Renal cortex interstitium (tissue), 11 donors: Measurements from ENCODE around the gene SARDH. TPM values are rescaled to one million over a fixed set of nuclear protein-coding genes. Genes with fewer than 3 reads are reported as not detected.
"Not testable (repeated sequence)": the region's sequence is repeated elsewhere in the genome, so short reads cannot be mapped to it uniquely, and the experiment has no call there.

Experiments used
- DNase-seq, 11 donors: peaks; one replicate each; pipeline ENCODE4 v3.0.0-alpha.2; 2013; ENCODE audit warnings: low read depth in 9 of 11, low spot score in 4 of 11; ENCODE audit errors: extremely low read depth in 1 of 11
- polyA plus RNA-seq, 3 donors: library from polyadenylated mRNA; unstranded; fragments of 120-200 nt; gene quantifications; one replicate each; pipeline ENCODE4 v1.2.1, GENCODE V29; 2013; ENCODE audit not compliant: insufficient read length in 3 of 3

SARDH gene
- polyA plus RNA-seq, 3 donors, result 7.6 to 13.3 (median 12.3) TPM

DNA sequence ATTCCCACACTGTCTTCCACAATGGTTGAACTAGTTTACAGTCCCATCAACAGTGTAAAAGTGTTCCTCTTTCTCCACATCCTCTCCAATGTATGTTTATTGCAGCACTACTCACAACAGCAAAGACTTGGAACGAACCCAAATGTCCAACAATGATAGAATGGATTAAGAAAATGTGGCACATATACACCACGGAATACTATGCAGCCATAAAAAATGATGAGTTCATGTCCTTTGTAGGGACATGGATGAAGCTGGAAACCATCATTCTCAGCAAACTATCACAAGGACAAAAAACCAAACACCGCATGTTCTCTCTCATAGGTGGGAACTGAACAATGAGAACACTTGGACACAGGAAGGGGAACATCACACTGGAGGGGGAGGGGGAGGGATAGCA lies 28.1 kb upstream of the SARDH start:
- DNase-seq, result not testable (repeated sequence)

DNA sequence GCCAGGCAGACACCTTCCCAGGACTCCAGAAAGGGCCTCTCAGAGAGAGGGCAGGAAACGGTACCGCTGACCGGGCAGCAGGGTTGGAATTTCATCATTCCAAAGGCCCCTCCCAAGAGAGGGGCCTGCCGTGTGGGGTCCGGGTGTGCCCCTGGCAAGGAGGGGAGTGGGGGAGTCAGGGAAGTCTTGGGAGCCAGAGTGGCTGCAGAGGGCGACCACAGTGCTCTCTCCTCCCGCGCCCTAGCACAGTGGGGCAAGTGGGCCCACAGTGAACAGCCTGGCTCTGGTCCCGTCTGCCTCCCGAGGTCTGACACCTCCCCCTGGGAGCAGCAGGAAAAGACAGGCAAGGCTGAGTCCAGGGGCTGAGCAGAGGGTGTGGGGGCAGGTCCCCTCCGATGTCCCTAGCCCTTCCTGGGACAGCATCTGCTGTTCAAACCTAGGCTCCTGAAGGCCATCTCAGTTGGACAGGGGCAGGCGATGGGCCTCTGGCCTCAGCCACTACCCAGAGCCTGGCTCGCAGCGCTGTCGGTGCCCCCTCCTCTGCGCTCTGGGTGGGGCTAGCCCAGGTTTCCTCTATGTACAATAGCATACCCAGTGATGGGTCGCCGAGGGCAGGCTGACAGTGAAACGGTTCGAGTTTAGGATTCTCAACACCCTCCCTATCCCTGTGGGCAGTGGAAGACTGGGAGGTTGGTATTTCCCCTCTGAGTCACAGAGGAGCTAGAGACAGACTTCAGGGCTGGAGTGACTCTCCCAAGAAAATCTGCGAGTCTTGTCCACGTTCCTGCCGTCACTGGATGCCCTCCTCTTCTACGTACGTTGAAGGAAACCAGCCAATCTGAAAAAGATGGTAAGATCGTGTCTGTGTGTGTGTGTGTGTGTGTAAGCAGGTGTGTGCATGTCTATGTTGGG lies 25.4 kb upstream of the SARDH start:
- no peak for DNase-seq

DNA sequence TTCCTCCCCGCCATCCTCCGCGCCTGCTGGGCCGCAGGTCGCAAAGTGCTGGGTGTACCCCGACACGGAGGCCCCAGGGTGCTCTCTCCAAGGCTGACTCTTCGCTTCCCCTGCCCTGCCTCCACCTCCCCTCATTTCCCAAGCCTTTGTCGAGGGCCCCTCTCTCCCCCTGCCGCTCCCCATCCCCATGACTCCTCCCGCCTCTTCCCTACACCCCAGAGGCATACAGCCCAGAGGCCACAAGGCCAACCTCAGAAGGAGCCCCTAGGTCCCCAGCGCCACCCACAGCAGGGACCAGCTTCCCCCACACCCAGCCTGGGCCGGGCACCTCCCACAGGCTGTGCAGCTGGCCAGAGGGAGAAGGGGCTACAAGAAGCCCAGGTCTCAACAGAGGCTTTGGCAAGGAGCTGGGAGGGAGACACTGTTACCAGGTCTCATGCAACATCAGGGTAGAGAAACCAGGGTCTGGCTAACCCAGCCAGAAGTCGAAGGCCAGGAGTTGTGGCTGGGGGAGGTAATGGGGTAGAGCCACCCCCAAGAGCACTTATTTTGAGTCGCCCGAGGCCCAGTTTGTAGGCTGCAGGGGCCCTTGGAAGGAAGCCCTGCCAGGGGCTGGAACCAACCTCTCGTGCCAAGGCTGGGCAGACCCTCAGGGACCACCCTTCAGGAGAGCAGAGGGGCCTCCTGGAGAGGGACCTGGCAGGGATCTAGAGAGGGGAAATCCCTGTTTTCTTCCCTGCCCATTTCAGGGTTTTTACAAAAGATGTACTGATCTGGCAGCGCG lies 24.5 kb upstream of the SARDH start:
- no peak for DNase-seq

DNA sequence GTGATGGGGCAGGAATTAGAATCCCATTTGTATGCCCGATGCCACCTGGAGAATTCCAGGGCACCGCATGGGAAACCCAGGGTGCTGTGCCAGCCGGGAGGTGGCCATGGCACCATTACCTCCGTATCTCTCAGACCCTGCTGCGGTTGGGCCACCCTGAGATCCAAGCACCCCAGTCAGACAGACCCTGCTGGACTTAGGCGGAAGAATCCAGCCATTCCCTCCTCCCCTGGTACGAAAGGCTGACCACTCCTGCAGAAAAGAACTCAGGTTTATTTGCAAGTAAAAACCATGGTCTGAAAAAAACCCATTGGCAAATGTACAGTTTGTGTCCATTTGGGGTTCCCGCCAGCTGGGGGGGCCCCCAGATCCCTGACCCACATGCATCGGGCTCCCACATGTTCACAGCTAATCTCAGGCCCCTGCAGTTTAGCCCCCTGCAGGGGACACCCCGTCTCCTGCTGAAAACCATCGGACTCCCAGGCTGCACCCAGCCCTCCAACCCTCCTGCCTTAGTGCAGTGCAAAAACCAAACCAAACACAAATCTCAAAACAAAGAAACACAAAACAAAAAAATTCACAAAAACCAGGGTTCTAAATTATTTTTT lies 23.6 kb upstream of the SARDH start:
- no peak for DNase-seq

DNA sequence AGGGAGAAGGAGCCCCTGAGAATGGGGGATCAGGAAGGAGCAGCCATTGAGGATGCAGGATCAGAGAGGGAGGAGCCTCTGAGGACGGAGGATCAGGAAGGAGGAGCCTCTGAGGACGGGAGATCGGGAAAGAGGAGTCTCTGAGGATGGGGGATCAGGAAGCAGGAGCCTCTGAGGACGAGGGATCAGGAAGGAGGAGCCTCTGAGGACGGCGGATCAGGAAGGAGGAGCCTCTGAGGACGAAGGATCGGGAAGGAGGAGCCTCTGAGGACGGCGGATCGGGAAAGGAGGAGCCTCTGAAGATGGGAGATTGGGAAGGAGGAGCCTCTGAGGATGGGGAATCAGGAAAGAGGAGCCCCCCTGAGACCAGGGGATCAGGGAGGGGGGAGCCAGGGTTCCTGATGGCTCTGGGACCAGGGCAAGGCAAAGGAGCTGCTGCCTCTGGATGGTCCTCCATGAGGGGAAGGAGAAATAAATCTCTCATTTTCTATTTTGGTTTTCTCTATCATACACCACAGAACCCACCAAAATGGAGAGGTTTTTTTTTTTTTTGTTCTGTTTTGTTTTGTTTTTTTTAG lies 22.6 kb upstream of the SARDH start:
- no peak for DNase-seq

DNA sequence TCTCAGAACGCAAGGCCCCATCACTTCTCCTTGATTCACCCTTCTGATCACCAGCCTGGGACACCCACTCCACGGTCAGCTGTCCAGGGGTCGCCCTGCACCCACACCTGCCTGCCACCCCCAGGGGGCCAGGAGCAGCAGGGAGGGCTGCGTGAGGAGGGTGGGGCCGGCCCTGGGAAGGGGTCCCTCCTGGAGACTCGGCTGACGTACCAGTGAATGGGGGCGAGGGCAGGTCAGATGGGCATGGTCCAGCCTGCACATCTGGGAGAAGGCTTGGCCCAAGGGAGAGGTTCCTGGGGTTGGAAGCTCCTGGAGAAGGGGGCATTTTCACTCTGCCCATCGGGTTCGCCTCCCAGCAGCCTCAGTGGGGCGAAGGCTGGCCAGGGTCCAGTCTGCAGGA lies 21.8 kb upstream of the SARDH start:
- no peak for DNase-seq

DNA sequence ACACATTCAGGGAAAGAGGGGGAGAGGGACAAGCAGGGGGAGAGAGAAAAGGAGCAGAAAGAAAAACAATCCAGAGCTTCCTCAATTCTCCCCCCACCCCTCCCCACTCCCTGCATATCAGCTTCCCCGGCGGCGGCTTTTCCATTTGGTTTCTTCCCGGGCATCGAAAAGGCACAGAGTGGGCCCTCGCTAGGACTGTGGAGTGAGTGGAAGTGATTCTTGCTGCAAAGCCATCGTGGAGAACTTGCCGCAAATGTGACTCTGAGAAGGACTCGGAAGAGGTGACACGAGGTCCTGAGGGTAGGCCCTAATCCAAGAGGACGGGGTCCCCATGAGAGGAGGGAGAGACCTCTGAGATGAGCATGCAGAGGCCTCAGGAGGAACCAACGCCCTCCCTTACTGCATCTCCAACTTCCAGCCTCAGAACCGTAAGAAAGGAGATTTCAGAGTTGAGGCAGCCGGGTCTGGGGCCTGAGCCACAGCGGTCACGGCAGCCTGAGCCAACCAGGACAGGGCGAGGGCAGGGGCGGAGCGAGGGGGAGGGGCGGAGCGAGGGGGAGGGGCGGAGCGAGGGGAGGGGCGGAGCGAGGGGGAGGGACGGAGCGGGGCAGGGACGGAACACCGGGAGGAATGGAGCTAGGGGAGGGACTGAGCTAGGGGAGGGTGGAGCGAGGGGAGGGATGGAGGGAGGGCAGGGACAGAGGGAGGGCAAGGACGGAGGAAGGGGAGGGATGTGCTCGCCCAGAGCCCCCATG lies 21.2 kb upstream of the SARDH start:
- DNase-seq, result no peak

DNA sequence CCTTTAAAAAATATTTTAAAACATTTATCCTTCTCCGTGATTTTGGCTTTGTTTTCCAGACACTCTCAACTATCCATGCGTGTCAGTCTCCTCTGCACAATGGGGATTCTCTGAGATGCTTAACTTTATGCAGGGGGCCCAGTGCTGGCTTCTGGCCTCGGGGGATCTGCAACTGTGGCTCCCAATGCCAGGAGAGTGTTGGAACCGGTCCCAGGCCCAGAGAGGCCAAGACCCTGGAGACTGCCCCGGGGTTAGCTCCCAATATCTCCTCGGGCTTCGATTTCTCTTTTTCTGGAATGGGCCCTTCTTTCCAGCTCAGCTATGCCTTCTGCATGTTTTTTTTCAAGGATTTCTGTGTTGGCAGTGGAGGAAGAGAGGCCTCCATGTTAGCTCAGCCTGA lies 20.1 kb upstream of the SARDH start:
- no peak for DNase-seq

DNA sequence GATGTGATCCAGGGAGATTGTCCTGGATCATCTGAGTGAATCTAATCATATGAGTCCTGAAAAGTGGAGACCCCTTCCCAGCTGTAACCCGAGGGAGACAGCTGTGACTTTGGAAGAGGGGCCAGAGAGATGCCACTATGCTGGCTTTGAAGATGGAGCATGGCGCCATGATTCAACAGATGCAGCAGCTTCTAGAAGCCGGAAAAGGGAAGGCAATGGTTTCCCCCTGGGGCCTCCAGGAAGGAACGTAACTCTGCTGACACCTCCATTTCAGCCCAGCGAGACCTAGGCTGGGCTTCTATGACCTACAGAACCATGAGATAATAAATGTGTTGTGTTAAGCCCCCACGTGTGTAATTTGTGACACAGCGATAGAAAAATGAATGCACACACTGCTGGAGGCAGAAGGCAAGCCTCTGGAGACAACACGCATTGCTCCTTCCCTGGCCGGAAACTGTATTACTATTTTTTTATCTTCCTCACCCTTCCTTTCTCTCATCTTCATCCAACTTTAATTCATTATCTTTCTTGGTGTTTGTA lies 16.6 kb upstream of the SARDH start:
- DNase-seq, result no peak

DNA sequence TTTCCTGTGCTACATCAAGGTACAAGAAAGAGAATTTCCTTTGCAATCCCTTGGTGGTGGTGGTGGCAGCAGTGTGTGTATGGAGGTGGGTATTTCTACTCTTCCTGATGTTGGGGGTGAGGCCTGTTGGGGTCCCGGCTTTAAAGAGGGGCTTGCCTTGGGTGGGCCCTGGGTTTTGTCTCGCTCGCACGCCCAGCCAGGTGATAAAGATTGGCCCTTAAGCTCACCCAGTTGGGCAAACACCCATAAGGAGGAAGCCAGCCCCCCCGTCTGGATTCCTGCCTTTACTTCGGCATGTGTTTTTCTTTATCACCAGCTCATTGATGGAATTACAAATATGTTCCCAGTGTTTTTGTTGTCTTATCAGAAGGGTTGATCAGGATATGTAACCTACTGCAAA lies 16.0 kb upstream of the SARDH start:
- no peak for DNase-seq

DNA sequence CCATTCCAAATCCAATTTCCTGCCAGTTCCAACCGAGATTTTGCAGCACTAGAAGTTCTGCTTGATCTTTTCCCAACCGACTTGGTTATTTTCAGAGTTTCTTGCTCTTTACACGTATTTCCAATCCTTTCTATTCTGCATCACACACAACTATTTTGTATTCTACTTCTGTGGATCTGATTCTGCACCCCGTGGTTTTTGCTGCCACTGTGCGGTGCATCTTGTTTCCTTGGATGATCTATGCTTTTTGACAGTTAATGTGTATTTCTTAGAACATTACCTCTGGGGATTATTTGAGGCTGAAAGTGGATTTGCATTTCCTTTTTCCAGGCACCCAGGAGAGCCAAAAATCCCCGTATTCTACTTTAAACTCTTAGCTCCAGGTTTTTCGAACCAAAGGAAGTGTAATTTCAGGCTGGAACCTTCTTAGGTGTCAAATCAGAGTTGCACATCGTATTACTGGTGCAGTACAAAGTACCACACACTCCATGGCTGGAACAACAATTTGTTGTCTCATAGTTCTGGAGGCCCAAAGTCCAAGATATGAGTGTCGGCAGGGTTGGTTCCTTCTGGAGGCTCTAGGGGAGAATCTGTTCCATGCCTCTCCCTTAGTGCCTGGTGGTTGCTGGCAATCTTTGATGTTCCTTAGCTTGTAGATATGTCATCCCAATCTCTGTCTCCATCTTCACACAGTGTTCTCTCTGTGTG lies 14.7 kb upstream of the SARDH start:
- no peak for DNase-seq

DNA sequence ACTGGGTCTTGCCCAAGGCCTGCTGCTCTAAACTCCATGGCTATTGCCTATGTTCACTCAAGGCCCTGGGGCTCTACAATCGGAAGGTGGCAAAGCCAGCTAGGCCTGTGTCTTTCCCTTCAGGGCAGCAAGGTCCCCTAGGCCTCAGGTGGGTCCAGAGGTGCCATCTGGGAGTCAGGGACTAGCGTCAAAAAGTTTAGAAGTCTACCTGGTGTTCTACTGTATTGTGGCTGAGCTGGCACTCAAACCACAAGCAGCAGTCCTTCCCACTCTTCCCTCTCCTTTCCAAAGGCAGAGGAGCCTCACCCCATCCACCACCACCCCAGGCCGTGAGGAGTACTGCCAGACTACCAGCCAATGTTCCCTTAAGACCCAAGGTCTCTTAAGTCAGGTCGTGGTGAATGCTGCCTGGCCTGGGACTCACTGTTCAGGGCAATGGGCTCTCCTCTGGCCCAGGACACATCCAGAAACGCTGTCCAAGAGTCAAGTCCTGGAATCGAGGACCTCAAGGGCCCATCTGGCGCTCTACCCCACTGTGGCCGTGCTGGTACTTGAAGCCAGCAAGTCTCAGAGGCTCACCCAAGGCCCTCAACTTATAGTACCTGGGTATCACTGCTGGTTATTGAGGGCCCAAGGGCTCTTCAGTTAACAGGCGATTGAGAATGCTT lies 13.0 kb upstream of the SARDH start:
- DNase-seq, result no peak

DNA sequence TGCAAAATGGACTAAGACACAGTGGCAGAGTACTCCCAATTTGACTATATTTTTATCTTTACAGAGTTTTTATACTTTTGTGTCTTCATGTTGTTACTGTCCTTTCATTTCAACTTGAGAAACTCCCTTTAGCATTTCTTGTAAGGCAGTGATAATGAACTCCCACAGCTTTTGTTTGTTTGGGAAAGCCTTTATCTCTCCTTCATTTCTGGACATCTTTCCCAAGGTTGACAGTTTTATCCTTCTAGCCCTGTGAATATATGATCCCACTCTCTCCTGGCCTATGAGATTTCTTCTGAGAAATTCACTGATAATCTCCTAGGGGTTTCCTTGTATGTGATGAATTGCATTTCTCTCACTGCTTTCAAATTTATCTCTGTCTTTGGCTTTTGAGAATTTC lies 9.2 kb upstream of the SARDH start:
- no peak for DNase-seq

DNA sequence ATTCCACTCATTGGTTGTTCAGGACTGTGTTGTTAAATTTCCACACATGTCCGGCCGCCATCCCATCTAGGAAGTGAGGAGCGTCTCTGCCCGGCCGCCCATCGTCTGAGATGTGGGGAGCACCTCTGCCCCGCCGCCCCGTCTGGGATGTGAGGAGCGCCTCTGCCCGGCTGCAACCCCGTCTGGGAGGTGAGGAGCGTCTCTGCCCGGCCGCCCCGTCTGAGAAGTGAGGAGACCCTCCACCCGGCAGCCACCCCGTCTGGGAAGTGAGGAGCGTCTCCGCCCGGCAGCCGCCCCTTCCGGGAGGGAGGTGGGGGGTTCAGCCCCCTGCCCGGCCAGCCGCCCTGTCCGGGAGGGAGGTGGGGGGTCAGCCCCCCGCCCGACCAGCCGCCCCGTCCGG lies 6.4 kb upstream of the SARDH start:
- not testable (repeated sequence) for DNase-seq

DNA sequence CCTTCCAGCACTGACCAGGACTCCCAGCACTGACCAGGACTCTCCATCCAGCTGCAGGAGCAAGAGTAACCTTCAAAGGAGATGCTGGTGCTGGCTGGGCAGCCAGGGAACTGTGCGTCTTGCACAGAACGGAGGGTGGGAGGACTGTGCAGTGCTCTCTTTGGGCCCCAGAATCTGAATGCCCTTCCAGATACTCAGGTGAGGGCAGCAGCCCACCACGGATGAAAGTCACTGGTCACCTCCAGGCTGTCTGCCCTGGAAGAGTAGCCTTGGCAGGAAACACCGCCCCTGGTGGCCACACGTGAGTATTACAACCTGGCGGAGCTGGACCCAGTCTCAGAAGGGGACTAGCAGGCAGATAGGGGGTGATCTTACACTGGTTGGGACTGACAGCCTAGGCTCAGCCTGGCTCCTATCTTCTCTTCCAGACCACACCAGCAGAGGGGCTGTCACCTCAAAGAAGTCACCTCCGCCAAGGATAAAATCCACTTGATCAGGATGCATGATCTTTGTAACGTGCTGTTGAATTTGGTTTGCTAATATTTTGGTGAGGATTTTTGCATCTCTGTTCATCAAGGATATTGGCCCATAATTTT lies 4.8 kb upstream of the SARDH start:
- peak in 10 of 11 donors; percentile 38 to 74 (median 53) for DNase-seq

DNA sequence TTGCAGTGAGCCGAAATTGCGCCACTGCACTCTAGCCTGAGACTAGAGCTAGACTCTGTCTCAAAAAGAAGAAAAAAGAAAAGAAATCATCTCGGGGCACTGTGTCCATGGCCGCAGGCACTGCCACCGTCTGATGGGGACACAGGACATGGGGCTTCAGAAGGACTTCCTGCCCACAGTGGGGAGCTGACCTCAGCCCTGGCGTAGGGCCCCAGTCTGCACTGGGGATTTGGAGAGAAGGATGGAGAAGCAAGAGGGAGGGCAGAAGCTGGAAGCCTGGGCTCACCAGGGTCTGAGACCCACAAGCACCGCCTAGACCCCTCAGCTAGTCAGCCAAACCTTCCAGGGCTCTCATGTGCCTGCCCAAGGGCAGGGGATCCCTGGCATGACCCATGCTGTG lies 4.1 kb upstream of the SARDH start:
- DNase-seq, result no peak

DNA sequence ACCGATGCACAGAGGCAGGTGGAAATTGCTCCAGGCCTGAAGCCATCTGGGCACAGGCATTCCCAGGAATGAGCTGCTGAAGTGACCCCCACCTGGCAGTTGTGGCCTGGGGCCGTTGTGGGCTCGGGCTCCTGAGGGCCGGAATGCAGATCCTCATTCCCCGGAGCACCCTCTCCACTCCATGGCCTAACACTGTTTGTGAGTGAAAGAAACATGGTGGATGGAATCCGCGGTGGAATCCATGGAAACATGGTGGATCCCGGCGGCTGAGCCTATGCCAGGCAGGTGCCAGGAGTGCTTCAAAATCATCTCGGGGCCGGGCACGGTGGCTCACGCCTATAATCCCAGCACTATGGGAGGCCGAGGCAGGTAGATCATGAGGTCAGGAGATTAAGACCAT lies 3.6 kb upstream of the SARDH start:
- no peak for DNase-seq
